PC-9 (cell line): Measurements from ENCODE around the gene VWA7. TPM values are rescaled to one million over a fixed set of nuclear protein-coding genes. Genes with fewer than 3 reads are reported as not detected.

Experiments used
- BruUV-seq: library from RNA; stranded (reverse); fragments of 400-500 nt; replicated peaks from 2 replicates; lab custom pipeline; 2021; lab: Mats Ljungman, UMichigan
- CTCF ChIA-PET: fragments of 300-600 bp; sonication (Branson Sonifier 250); formaldehyde crosslinking; loops from one replicate; lab custom pipeline; 2022; ENCODE audit warnings: antibody characterized with exemption; lab: Charles Lee
- POLR2A ChIA-PET: fragments of 300-600 bp; sonication (Branson Sonifier 250); formaldehyde crosslinking; loops from one replicate; lab custom pipeline; 2022; ENCODE audit warnings: antibody characterized with exemption; ENCODE audit not compliant: unreplicated experiment; lab: Charles Lee
- DNase-seq, 2 experiments: peaks; one replicate each; pipeline versions ENCODE4 v3.0.0 to v3.0.0-alpha.2; 2015 to 2022; ENCODE audit warnings: mixed read lengths in 1 of 2
- H2AFZ ChIP-seq: fragments of 200-600 bp; sonication (generic); 2 replicates; pipeline ENCODE4 v1.8.1; 2017; ENCODE audit warnings: antibody characterized with exemption
- H3F3A ChIP-seq: fragments of 200-600 bp; sonication (generic); 2 replicates; pipeline ENCODE4 v1.8.1; 2017; ENCODE audit warnings: antibody characterized with exemption, mild to moderate bottlenecking, low read depth; ENCODE audit not compliant: insufficient read depth
- H3K27ac ChIP-seq: fragments of 200-600 bp; sonication (generic); 2 replicates; pipeline ENCODE4 v1.6.1; 2016; ENCODE audit warnings: mixed run types
- H3K27me3 ChIP-seq: fragments of 200-600 bp; sonication (generic); 2 replicates; pipeline ENCODE4 v1.6.1; 2016; ENCODE audit warnings: low read depth, mixed run types; ENCODE audit not compliant: insufficient read depth
- H3K36me3 ChIP-seq: fragments of 200-600 bp; sonication (generic); 2 replicates; pipeline ENCODE4 v1.6.1; 2016; ENCODE audit warnings: low read depth, mixed run types
- H3K4me1 ChIP-seq: fragments of 200-600 bp; sonication (generic); replicated peaks from 2 replicates; pipeline ENCODE4 v1.6.1; 2016; ENCODE audit warnings: mixed run types; ENCODE audit not compliant: insufficient read depth
- H3K4me2 ChIP-seq: fragments of 200-600 bp; sonication (generic); 2 replicates; pipeline ENCODE4 v1.6.1; 2017; ENCODE audit warnings: mixed run types
- H3K4me3 ChIP-seq: fragments of 200-600 bp; sonication (generic); 2 replicates; pipeline ENCODE4 v1.6.1; 2016; ENCODE audit warnings: mixed run types
- H3K79me2 ChIP-seq: fragments of 200-600 bp; sonication (generic); 2 replicates; pipeline ENCODE4 v1.6.1; 2017; ENCODE audit warnings: low read depth, mixed run types
- H3K9me2 ChIP-seq: fragments of 200-600 bp; sonication (generic); 2 replicates; pipeline ENCODE4 v1.8.1; 2017; ENCODE audit warnings: mild to moderate bottlenecking; ENCODE audit not compliant: insufficient read depth
- H3K9me3 ChIP-seq: fragments of 200-600 bp; sonication (generic); 2 replicates; pipeline ENCODE4 v1.8.1; 2016; ENCODE audit warnings: low read depth; ENCODE audit not compliant: insufficient read depth
- H4K20me1 ChIP-seq: fragments of 200-600 bp; sonication (generic); 2 replicates; pipeline ENCODE4 v1.8.1; 2017; ENCODE audit not compliant: insufficient read depth
- EZH2 ChIP-seq: fragments of 200-600 bp; sonication (generic); IDR thresholded peaks from 2 replicates; pipeline ENCODE4 v1.8.0; 2017; ENCODE audit warnings: antibody characterized with exemption, low read depth
- intact Hi-C: fragments of 100-400 bp; cut with micrococcal nuclease; formaldehyde crosslinking; loops from one replicate; pipeline ENCODE4 v1.10.0; 2022; ENCODE audit not compliant: unreplicated experiment
- total RNA-seq: library from RNA; stranded (reverse); gene quantifications from 2 replicates; pipeline ENCODE4 v1.2.3, GENCODE V29; 2021
- TF ChIP-seq, protein P1 (sequence below): fragments of 200-600 bp; sonication (generic); conservative IDR thresholded peaks from 2 replicates; pipeline ENCODE4 v1.6.1; 2017; ENCODE audit warnings: mixed run types, antibody characterized with exemption, mild to moderate bottlenecking, moderate library complexity

VWA7 gene
- total RNA-seq, 1 experiment from 2014 or later: 6.0 TPM

DNA sequence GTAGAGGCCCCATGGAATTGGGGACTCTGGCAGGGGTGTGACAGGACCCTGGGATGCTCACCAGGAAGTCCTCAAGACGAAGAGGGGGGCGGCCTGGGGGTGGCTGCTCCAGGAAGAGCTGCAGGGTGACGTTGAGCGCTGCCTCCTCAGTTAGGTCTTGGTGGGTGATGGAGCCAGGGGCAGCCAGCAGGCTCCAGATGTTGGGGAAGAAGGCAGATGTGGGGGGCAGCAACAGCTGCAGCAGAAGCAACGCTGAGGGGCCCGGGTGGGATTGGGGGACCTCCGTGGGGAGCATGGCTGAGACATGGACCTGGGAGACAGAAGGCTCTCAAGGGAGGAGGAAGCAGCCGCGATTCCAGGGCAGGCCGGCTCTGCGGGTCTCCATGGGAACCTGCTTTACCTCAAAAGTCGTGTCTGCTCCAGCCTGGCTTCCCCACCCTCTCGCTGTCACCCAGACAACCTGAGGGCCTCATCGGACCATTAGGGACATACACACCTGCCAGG lies 591 bp downstream of the VWA7 start:
- H3F3A ChIP-seq: peaks cover 31% of the 10 kb centered on the region; the same call in 1 of the 2 replicates
- H4K20me1 ChIP-seq: no peaks in the 10 kb centered on the region
- BruUV-seq: TSS peak; percentile 66
- peaks cover 6% of the 10 kb centered on the region; the same call in 1 of the 2 replicates for H3K36me3 ChIP-seq
- no peaks in the 10 kb centered on the region for H3K79me2 ChIP-seq
- no peaks in the 10 kb centered on the region for H3K27me3 ChIP-seq
- no peaks in the 10 kb centered on the region for H3K9me2 ChIP-seq
- no peaks in the 10 kb centered on the region for H3K9me3 ChIP-seq
- H3K4me1 ChIP-seq: peaks cover 31% of the 10 kb centered on the region
- no peak overlapping the region for H2AFZ ChIP-seq
- ChIA-PET CTCF (no interaction called here), POLR2A (interaction anchor here (0.6 kb wide), 1 partner anchor 74 kb away, joined by 5 read pairs; no protein-coding TSS in a partner anchor)
- no peak for DNase-seq
- peak overlapping the region; percentile 58 for H3K27ac ChIP-seq
- H3K4me2 ChIP-seq: peak overlapping the region; percentile 76
- H3K4me3 ChIP-seq: peak overlapping the region; percentile 40; the same call in 1 of the 2 replicates
- intact Hi-C loops: loop anchor here (2.0 to 10.0 kb wide), 3 partner anchors 18 to 178 kb away; partner anchors contain the start of genes HSPA1A, HSPA1L, NELFE and SKIC2
- TF ChIP-seq, protein P1, sequence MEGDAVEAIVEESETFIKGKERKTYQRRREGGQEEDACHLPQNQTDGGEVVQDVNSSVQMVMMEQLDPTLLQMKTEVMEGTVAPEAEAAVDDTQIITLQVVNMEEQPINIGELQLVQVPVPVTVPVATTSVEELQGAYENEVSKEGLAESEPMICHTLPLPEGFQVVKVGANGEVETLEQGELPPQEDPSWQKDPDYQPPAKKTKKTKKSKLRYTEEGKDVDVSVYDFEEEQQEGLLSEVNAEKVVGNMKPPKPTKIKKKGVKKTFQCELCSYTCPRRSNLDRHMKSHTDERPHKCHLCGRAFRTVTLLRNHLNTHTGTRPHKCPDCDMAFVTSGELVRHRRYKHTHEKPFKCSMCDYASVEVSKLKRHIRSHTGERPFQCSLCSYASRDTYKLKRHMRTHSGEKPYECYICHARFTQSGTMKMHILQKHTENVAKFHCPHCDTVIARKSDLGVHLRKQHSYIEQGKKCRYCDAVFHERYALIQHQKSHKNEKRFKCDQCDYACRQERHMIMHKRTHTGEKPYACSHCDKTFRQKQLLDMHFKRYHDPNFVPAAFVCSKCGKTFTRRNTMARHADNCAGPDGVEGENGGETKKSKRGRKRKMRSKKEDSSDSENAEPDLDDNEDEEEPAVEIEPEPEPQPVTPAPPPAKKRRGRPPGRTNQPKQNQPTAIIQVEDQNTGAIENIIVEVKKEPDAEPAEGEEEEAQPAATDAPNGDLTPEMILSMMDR: no peak
- no peak for TF ChIP-seq EZH2

GRCh38 chr6:31775633-31776484 lies 1.3 kb downstream of the VWA7 start:
- no peaks in the 10 kb centered on the region for H3K79me2 ChIP-seq
- ChIA-PET CTCF (interaction anchor here (0.5 to 0.6 kb wide), 2 partner anchors 36 to 59 kb away, joined by 4 read pairs; partner anchors contain the start of gene MSH5), POLR2A (interaction anchor here (0.6 to 1.0 kb wide), 2 partner anchors 51 to 74 kb away, joined by 5 to 10 read pairs; no protein-coding TSS in a partner anchor)
- peaks cover 2% of the 10 kb centered on the region; the same call in 1 of the 2 replicates for H3K36me3 ChIP-seq
- H3K9me3 ChIP-seq: no peaks in the 10 kb centered on the region
- H3K9me2 ChIP-seq: no peaks in the 10 kb centered on the region
- intact Hi-C loops: loop anchor here (2.0 to 10.0 kb wide), 3 partner anchors 19 to 179 kb away; partner anchors contain the start of genes HSPA1A, HSPA1L, NELFE and SKIC2
- no peak overlapping the region for H2AFZ ChIP-seq
- BruUV-seq: no TSS peak
- TF ChIP-seq, protein P1: no peak
- TF ChIP-seq EZH2: no peak
- no peak overlapping the region; the same call in 1 of the 2 replicates for H3K4me3 ChIP-seq
- no peak overlapping the region for H3K27ac ChIP-seq
- H3K4me1 ChIP-seq: peaks cover 31% of the 10 kb centered on the region
- DNase-seq: no peak
- no peaks in the 10 kb centered on the region for H4K20me1 ChIP-seq
- peak overlapping the region; percentile 76 for H3K4me2 ChIP-seq
- no peaks in the 10 kb centered on the region for H3K27me3 ChIP-seq
- peaks cover 36% of the 10 kb centered on the region; the same call in 1 of the 2 replicates for H3F3A ChIP-seq

- peak overlapping the region; percentile 4 for H3K4me2 ChIP-seq
- TF ChIP-seq, protein P1: no peak
- no peak for TF ChIP-seq EZH2
- H3K9me2 ChIP-seq: no peaks in the 10 kb centered on the region
- POLR2A ChIA-PET: interaction anchor here (0.7 to 1.0 kb wide), 2 partner anchors 52 to 60 kb away, joined by 3 to 10 read pairs; no protein-coding TSS in a partner anchor
- peaks cover 32% of the 10 kb centered on the region for H3K4me1 ChIP-seq
- no TSS peak for BruUV-seq
- CTCF ChIA-PET: interaction anchor here (0.5 to 0.7 kb wide), 6 partner anchors 13 to 353 kb away, joined by 3 to 9 read pairs (median 4); partner anchors contain the start of genes ATF6B and MSH5
- no peaks in the 10 kb centered on the region for H4K20me1 ChIP-seq
- no peaks in the 10 kb centered on the region for H3K79me2 ChIP-seq
- intact Hi-C loops: loop anchor here (10.0 kb wide), 1 partner anchor 180 kb away; the partner anchor contains the start of genes NELFE and SKIC2
- H3K27ac ChIP-seq: no peak overlapping the region
- no peak overlapping the region for H2AFZ ChIP-seq
- no peak overlapping the region for H3K4me3 ChIP-seq
- H3K27me3 ChIP-seq: no peaks in the 10 kb centered on the region
- H3F3A ChIP-seq: peaks cover 37% of the 10 kb centered on the region; the same call in 1 of the 2 replicates
- no peaks in the 10 kb centered on the region for H3K36me3 ChIP-seq
- H3K9me3 ChIP-seq: no peaks in the 10 kb centered on the region
- DNase-seq: peak; percentile 52 to 57
These were observed 1.9 kb downstream of the VWA7 start for GRCh38 chr6:31775184-31775583.
